ENCODE measurements around the gene CASKIN2.

Gene CASKIN2

DNA sequence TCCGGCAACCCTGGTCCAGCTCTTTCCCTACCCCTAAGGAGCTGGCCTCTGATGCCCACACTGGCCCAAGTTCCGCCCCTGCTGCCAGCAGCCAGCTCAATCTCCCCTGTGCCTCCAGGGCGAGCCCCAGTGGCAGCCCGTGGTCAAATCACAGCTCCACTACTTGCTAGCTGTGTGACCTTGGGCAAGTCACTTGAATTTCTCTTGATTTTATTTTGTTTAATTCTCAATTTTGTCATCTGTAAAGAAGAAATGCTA is 10.3 kb downstream of the CASKIN2 start:
- no peak for TF ChIP-seq TSHZ2 (CRISPR knock-in tag; IDR thresholded peaks at IDR 0.05)
- TF ChIP-seq ZFP30 (CRISPR knock-in tag; IDR thresholded peaks at IDR 0.05) = no peak
- TF ChIP-seq, protein P1, sequence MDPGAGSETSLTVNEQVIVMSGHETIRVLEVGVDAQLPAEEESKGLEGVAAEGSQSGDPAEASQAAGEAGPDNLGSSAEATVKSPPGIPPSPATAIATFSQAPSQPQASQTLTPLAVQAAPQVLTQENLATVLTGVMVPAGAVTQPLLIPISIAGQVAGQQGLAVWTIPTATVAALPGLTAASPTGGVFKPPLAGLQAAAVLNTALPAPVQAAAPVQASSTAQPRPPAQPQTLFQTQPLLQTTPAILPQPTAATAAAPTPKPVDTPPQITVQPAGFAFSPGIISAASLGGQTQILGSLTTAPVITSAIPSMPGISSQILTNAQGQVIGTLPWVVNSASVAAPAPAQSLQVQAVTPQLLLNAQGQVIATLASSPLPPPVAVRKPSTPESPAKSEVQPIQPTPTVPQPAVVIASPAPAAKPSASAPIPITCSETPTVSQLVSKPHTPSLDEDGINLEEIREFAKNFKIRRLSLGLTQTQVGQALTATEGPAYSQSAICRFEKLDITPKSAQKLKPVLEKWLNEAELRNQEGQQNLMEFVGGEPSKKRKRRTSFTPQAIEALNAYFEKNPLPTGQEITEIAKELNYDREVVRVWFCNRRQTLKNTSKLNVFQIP (CRISPR knock-in tag; IDR thresholded peaks at IDR 0.05; ENCODE audit: borderline replicate concordance, low read depth) = no peak
- no peak for TF ChIP-seq CSDC2 (CRISPR knock-in tag; IDR thresholded peaks at IDR 0.05)
- no peak for TF ChIP-seq ISL1 (CRISPR knock-in tag; IDR thresholded peaks at IDR 0.05)
- no peak for TF ChIP-seq BACH2 (CRISPR knock-in tag; IDR thresholded peaks at IDR 0.05; ENCODE audit: borderline replicate concordance)
- TF ChIP-seq GLIS3 (CRISPR knock-in tag; IDR thresholded peaks at IDR 0.05) = no peak
- no peak for TF ChIP-seq ZC3H10 (CRISPR knock-in tag; IDR thresholded peaks at IDR 0.05)
- no peak for TF ChIP-seq SNAI2 (CRISPR knock-in tag; IDR thresholded peaks at IDR 0.05)
- TF ChIP-seq TOX (CRISPR knock-in tag; IDR thresholded peaks at IDR 0.05; ENCODE audit: borderline replicate concordance) = no peak
- TF ChIP-seq, protein P2, sequence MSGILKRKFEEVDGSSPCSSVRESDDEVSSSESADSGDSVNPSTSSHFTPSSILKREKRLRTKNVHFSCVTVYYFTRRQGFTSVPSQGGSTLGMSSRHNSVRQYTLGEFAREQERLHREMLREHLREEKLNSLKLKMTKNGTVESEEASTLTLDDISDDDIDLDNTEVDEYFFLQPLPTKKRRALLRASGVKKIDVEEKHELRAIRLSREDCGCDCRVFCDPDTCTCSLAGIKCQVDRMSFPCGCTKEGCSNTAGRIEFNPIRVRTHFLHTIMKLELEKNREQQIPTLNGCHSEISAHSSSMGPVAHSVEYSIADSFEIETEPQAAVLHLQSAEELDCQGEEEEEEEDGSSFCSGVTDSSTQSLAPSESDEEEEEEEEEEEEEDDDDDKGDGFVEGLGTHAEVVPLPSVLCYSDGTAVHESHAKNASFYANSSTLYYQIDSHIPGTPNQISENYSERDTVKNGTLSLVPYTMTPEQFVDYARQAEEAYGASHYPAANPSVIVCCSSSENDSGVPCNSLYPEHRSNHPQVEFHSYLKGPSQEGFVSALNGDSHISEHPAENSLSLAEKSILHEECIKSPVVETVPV (CRISPR knock-in tag; IDR thresholded peaks at IDR 0.05) = no peak
- TF ChIP-seq OSR1 (CRISPR knock-in tag; IDR thresholded peaks at IDR 0.05) = no peak
- TF ChIP-seq TCF4 (CRISPR knock-in tag; IDR thresholded peaks at IDR 0.05; ENCODE audit: borderline replicate concordance) = no peak
- ATAC-seq = no peak

GRCh38 chr17:75504347-75505151 is 10.8 kb downstream of the CASKIN2 start:
- TF ChIP-seq OSR1 (CRISPR knock-in tag; IDR thresholded peaks at IDR 0.05) (no peak), GLIS3 (CRISPR knock-in tag; IDR thresholded peaks at IDR 0.05) (no peak), ZNF8 (CRISPR knock-in tag; IDR thresholded peaks at IDR 0.05) (no peak), ZFP30 (CRISPR knock-in tag; IDR thresholded peaks at IDR 0.05) (no peak), CSDC2 (CRISPR knock-in tag; IDR thresholded peaks at IDR 0.05) (no peak), ZC3H10 (CRISPR knock-in tag; IDR thresholded peaks at IDR 0.05) (no peak), ZNF70 (CRISPR knock-in tag; IDR thresholded peaks at IDR 0.05) (no peak)
- TF ChIP-seq, protein P3, sequence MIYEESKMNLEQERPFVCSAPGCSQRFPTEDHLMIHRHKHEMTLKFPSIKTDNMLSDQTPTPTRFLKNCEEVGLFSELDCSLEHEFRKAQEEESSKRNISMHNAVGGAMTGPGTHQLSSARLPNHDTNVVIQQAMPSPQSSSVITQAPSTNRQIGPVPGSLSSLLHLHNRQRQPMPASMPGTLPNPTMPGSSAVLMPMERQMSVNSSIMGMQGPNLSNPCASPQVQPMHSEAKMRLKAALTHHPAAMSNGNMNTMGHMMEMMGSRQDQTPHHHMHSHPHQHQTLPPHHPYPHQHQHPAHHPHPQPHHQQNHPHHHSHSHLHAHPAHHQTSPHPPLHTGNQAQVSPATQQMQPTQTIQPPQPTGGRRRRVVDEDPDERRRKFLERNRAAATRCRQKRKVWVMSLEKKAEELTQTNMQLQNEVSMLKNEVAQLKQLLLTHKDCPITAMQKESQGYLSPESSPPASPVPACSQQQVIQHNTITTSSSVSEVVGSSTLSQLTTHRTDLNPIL (CRISPR knock-in tag; IDR thresholded peaks at IDR 0.05; ENCODE audit: low read depth) = no peak
- TF ChIP-seq, protein P2 (CRISPR knock-in tag; IDR thresholded peaks at IDR 0.05) = no peak
- ATAC-seq = peak; percentile 60

- ATAC-seq = no peak; the same call in 2 of the 3 replicates
- no peak for TF ChIP-seq PPARA (CRISPR knock-in tag; IDR thresholded peaks at IDR 0.05; ENCODE audit: borderline replicate concordance)
- TF ChIP-seq ZNF565 (CRISPR knock-in tag; conservative IDR thresholded peaks at IDR 0.05; ENCODE audit: low read depth) = no peak
- TF ChIP-seq ZFP30 (CRISPR knock-in tag; IDR thresholded peaks at IDR 0.05) = no peak
- no peak for TF ChIP-seq RARB (CRISPR knock-in tag; IDR thresholded peaks at IDR 0.05)
- TF ChIP-seq ZNF8 (CRISPR knock-in tag; IDR thresholded peaks at IDR 0.05) = no peak
- no peak for TF ChIP-seq ESRRG (CRISPR knock-in tag; IDR thresholded peaks at IDR 0.05)
- TF ChIP-seq, protein P2 (CRISPR knock-in tag; IDR thresholded peaks at IDR 0.05) = no peak
- no peak for TF ChIP-seq SNAI2 (CRISPR knock-in tag; IDR thresholded peaks at IDR 0.05)
- no peak for TF ChIP-seq CSDC2 (CRISPR knock-in tag; IDR thresholded peaks at IDR 0.05)
- TF ChIP-seq TCF4 (CRISPR knock-in tag; IDR thresholded peaks at IDR 0.05; ENCODE audit: borderline replicate concordance) = no peak
- no peak for TF ChIP-seq ZC3H10 (CRISPR knock-in tag; IDR thresholded peaks at IDR 0.05)
- TF ChIP-seq, protein P4, sequence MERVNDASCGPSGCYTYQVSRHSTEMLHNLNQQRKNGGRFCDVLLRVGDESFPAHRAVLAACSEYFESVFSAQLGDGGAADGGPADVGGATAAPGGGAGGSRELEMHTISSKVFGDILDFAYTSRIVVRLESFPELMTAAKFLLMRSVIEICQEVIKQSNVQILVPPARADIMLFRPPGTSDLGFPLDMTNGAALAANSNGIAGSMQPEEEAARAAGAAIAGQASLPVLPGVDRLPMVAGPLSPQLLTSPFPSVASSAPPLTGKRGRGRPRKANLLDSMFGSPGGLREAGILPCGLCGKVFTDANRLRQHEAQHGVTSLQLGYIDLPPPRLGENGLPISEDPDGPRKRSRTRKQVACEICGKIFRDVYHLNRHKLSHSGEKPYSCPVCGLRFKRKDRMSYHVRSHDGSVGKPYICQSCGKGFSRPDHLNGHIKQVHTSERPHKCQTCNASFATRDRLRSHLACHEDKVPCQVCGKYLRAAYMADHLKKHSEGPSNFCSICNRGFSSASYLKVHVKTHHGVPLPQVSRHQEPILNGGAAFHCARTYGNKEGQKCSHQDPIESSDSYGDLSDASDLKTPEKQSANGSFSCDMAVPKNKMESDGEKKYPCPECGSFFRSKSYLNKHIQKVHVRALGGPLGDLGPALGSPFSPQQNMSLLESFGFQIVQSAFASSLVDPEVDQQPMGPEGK (CRISPR knock-in tag; IDR thresholded peaks at IDR 0.05; ENCODE audit: borderline replicate concordance) = no peak
- TF ChIP-seq OSR1 (CRISPR knock-in tag; IDR thresholded peaks at IDR 0.05) = no peak
- TF ChIP-seq ZFP3 (CRISPR knock-in tag; IDR thresholded peaks at IDR 0.05) = no peak
- TF ChIP-seq, protein P3 (CRISPR knock-in tag; IDR thresholded peaks at IDR 0.05; ENCODE audit: low read depth) = no peak
These were observed 11.4 kb downstream of the CASKIN2 start for GRCh38 chr17:75503976-75504346.

Measured in SK-N-SH treated with all-trans-retinoic acid at 6 μM for 48 hours (cell line).